HG03064 (cell line): ENCODE measurements around the gene TBP.
A peak's percentile ranks its signal among the peaks of the same experiment; 100 is the strongest.

ENCODE experiments used
- ATAC-seq: cut with Tn5 transposase; IDR thresholded peaks from one replicate; pipeline ENCODE4 v1.9.1; 2021; ENCODE audit warnings: low read depth; ENCODE audit not compliant: unreplicated experiment

TBP gene

GRCh38 chr6:170533792-170534191, 20.4 kb upstream of the TBP start:
- ATAC-seq: no peak

- no peak for ATAC-seq
Observed at GRCh38 chr6:170535004-170535403, 19.2 kb upstream of the TBP start.

GRCh38 chr6:170536671-170537070, 17.5 kb upstream of the TBP start:
- ATAC-seq: no peak

- ATAC-seq: no peak
Observed at GRCh38 chr6:170537329-170537728, 16.8 kb upstream of the TBP start.

- no peak for ATAC-seq
Observed at GRCh38 chr6:170542031-170542719, 12.0 kb upstream of the TBP start.

GRCh38 chr6:170545405-170545804, 8.8 kb upstream of the TBP start:
- ATAC-seq: no peak

- ATAC-seq: peak; percentile 51
Observed at GRCh38 chr6:170552765-170553533, 1.2 kb upstream of the TBP start, which contains the start of gene PSMB1. TSS of gene PSMB1 (minus strand) at chr6:170553307. CDS start at chr6:170553242, 65 bp downstream.

DNA sequence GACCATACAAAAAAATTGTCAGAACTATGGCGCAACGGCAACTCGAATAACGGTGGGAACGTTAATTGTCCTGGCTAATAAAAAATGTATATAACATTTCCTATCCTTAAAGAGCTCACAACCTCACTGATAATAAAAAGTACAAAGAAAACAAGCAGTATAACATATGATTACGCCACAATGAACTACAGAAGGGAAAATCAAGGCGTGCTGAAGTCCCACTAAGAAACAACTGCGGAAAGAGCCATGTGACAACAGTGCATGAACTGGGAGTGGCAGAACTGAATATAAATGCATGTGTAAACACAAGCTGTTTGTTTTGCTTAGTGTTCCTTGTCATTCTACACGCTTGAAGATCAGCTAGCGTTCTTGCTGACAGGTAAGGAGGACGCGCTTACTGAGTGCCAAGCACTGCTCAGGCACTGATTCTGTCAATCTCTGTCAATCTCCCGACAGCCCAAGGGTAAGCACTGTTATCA, 596 bp upstream of the TBP start:
- peak; percentile 36 for ATAC-seq

GRCh38 chr6:170554796-170555137, 598 bp downstream of the TBP start:
- no peak for ATAC-seq

- no peak for ATAC-seq
Observed at GRCh38 chr6:170555305-170555704, 1.1 kb downstream of the TBP start.

- no peak for ATAC-seq
Observed at GRCh38 chr6:170561555-170561954, 7.4 kb downstream of the TBP start.

DNA sequence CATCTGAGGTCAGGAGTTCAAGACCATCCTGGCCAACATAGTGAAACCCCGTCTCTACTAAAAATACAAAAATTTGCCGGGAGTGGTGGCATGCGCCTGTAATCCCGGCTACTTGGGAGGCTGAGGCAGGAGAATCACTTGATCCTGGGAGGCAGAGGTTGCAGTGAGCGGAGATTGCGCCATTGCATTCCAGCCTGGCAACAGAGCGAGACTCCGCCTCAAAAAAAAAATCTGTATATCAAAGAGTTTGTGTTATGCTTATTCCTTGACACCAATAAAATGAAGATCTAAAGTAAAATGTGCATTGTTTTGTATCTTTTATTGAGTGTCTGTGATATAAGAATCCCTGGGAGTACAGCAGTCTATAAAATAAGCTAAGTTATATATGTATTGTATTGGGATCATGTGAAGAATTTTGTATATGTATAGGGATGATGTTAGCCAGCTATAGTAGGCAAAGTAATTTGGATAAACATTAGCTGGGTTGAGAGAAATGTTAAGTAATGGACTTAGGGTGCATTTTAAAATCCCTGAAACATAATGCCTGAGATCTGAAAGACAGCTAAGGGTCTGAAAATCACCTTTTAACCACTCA, 10.9 kb downstream of the TBP start:
- no peak for ATAC-seq

DNA sequence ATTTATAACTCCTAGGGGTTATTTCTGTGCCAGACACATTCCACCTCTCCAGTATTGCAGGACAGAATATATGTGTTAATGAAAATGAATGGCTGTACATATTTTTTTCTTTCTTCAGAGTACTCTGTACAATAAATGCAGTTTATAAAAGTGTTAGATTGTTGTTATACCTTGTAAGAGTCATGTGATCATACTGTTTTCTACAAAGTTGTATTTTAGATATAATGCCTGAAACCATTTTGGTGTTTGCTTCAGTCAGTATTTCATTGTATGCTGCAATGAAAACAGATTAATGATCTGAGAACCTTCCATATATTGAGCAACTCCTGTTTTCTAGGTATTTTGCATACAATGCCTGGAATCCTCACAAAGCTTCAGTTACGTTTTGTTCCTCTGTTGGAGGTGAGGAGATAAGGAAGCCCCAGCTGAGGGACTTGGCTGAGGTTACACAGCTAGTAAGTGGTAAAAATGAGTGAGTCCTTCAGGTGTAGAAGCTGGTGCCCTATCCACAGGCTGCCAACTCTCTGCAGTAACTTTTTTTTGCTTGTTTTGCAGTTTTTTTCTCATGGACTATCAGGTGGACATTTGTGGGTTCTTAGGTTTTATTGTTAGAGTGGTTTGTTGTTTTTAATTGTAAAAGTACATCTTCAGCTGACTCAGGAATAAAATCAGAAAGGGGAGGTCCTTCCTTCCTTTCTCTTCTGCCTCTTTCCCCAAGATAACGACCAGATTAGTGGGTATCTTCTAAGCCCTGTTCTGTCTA, 18.7 kb downstream of the TBP start:
- ATAC-seq: no peak

DNA sequence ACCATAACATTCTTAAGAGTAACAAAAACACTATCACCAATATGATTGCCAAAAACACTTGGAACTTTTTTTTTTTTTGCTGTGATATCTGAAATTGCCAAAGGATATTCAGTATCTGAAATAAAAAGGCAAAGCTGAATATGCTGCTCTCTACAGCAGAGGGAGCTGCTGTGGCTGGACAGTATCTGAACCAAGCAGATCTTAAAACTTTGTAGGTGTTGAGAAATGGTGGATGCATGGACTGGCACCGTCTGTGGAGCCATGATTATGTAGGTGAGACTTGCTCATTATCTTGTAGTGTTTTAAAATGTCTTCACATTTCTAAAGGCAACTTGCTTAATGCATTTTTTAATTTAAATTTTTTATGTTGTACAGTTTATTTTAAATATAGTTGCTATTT, 21.1 kb downstream of the TBP start:
- ATAC-seq: no peak

DNA sequence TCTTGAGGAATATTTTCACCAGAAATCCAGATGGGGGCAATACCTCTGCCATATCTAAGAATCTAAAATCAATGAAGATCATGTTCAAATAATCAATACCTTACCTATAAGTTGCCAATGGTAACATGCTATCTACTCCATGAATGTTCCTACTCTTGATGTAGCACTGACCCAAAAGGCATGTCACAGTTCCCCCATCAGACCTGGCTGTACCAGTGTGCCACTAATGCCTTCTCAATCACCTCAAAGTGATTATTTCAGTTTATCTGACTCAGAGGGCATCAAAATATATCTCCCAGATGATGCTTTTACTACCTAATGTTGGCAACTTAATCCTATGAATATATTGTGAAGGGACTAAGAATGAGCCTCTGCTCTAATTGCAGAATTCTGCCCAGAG, 24.7 kb downstream of the TBP start:
- ATAC-seq: no peak

GRCh38 chr6:170583756-170584180, 29.6 kb downstream of the TBP start:
- no peak for ATAC-seq

GRCh38 chr6:170584181-170584953, 30.2 kb downstream of the TBP start, which contains the start of gene PDCD2:
TSS of gene PDCD2 (minus strand) at chr6:170584637. CDS start at chr6:170584581, 56 bp downstream.
- peak; percentile 98 for ATAC-seq

- ATAC-seq: peak; percentile 42
Observed at GRCh38 chr6:170584954-170585498, 30.9 kb downstream of the TBP start.

GRCh38 chr6:170590725-170591124, 36.6 kb downstream of the TBP start:
- ATAC-seq: no peak

- no peak for ATAC-seq
Observed at GRCh38 chr6:170596426-170596825, 42.3 kb downstream of the TBP start.
